GM18526 (cell line): ENCODE measurements around the gene UQCRC2.
A peak's percentile ranks its signal among the peaks of the same experiment; 100 is the strongest.

Experiments used
- POLR2A ChIP-seq: IDR thresholded peaks from 3 replicates; pipeline ENCODE4 v1.6.1; 2011; ENCODE audit not compliant: insufficient read length; ENCODE audit errors: extremely low read depth

UQCRC2 gene

DNA sequence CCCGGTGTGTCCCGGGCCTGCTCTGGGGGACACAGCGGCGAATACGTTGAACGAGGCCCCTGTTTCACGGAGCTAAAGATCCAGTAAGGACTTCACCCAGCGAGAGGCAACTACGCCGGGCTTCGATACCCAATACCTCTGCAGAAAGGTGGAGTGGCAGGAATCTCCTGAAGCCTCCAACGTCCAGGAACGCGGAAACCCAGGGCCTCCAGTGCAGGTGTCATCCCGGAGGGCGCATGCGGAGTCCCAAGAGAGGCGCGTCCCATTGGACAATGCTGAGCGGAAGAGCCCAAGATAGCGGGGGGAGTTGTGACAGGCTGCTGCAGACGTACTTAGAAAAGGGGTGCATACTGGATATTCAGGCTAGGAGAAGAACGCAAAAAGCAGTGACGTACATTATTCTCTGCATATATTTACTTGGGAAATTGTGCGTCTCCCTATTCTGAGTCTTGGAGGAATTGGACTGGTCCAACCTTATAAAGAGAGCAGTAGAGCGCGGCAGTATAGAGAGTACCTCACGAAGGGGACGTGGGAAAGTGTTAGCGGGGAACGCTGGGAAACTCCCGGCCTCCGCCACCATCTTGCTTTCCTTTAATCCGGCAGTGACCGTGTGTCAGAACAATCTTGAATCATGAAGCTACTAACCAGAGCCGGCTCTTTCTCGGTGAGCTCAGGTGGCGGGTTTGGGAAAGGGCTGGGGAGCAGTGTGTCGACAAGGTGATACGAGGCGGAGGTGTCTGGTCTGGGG lies at the start of gene UQCRC2:
Gene UQCRC2, plus strand, starts transcription at position 569 of the 748 bp plus-strand sequence. Its CDS starts 63 bp downstream, at position 632.
- TF ChIP-seq POLR2A, result peak; percentile 65

GRCh38 chr16:21937336-21937829 lies 15.8 kb upstream of the UQCRC2 start:
- no peak for TF ChIP-seq POLR2A

- TF ChIP-seq POLR2A, result no peak
These were observed 12.6 kb upstream of the UQCRC2 start for GRCh38 chr16:21940570-21940969.

- no peak for TF ChIP-seq POLR2A
These were observed 9.6 kb upstream of the UQCRC2 start for GRCh38 chr16:21943571-21943970.

GRCh38 chr16:21946889-21947635 lies 6.1 kb upstream of the UQCRC2 start:
- no peak for TF ChIP-seq POLR2A

DNA sequence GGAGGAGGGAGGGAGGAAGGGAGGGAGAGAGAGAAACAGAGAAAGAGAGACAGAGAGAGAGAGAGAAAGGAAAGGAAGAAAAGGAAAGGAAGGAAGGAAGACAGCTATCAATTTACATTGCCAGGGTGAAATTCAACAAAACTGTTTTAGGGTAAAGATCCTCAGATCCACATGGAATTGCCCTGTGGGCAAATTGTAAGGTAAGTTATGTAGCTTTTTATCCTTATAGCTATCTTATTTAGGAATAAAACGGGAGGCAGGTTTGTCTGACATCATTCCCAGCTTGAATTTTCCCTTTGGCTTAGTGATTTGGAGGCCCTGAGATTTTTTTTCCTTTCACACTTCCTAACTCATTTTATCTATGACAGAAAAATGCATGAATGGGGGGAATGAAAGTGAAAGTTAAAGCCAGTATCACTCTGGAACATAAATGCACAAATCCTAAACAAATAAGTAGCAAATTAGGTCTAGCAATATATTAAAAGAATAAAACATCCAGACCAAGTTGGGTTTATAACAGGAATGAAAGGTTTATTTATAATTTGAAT lies 3.4 kb upstream of the UQCRC2 start:
- no peak for TF ChIP-seq POLR2A

DNA sequence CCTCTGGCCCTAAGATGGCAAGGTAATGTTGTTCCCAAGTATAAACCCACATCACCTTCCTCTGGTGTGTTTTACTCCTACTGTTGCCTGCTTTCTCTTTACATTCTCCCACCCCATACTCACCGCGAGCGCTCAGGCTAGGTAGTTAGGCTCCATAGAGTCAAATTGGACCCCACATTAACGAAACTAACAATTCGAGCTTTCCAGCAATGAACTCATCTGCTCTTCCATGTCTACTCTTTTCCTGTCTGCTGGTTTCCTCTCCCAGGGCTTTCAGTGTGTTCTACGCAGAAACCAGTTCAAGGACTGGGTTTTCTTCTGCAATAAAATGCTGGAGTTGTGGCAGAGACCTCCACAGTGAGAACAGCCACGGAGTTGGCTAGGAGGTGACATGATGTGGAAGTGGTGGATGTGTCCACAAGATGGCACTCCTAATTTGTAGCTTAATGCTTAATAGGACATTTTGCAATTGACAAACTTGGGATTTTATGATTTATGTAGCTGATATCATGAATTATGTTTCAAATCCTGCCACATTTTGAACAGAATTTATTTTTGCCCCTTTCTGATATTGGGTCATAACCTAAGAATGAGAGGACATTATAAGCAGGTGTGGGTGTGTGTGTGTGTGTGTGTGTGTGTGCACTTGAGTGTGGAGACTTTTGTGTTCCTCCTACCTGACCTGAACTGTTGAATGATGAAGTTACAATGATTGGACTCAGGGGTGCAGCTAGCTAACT lies 2.2 kb upstream of the UQCRC2 start:
- TF ChIP-seq POLR2A, result no peak

DNA sequence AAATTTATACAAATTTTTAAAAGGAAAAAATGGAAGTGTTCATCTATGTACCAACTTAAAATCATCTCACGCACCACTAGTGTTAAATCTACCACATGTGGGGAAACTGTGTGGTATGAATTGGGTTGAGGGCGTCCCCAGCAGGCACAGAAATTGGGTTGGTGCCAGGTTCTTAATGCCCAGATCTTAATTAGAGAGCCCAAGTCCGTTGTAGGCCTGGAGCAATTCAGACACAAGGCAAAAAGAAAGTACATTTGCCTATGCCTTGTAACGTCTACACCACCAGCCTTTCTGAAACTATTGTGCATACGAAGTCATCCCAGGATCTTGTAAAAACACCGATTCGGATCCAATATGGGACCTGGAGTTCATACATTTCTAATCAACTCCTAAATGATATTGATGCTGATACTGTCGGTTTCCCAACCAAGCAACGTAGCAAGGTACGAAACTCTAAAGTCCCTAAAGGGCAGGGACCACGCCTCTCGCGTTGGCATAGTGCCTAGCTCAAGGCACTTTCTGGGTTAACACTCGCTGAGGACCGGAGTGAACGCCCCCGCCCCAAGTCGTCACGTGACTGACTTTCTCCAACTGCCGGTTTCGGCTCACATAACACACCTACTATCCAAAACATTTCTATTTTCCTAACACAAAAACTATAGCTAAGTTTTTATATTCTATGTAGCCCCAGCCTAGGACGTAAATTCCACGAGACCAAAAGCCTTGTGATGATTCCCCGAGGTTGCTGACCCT lies 945 bp upstream of the UQCRC2 start:
- no peak for TF ChIP-seq POLR2A

GRCh38 chr16:21953541-21953902 lies 361 bp downstream of the UQCRC2 start:
- TF ChIP-seq POLR2A, result no peak

- TF ChIP-seq POLR2A, result no peak
These were observed 4.7 kb downstream of the UQCRC2 start for GRCh38 chr16:21957714-21958346.

DNA sequence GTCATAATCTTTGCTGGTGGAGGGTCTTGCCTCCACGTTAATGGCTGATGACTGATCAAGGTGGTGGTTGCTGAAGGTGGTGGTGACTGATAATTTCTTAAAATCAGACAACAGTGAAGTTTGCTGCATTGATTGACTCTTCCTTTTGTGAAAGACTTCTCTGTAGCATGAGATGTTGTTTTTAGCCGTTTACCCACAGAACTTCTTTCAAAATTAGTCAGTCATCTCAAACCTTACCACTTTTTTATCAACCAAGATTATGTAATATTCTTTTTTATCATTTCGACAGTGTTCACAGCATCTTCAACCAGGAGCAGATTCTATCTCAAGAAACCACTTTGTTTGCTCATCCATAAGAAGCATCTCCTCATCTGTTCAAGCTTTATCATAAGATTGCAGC lies 5.9 kb downstream of the UQCRC2 start:
- TF ChIP-seq POLR2A, result no peak

- no peak for TF ChIP-seq POLR2A
These were observed 9.3 kb downstream of the UQCRC2 start for GRCh38 chr16:21962475-21962874.

GRCh38 chr16:21963887-21964286 lies 10.7 kb downstream of the UQCRC2 start:
- no peak for TF ChIP-seq POLR2A

DNA sequence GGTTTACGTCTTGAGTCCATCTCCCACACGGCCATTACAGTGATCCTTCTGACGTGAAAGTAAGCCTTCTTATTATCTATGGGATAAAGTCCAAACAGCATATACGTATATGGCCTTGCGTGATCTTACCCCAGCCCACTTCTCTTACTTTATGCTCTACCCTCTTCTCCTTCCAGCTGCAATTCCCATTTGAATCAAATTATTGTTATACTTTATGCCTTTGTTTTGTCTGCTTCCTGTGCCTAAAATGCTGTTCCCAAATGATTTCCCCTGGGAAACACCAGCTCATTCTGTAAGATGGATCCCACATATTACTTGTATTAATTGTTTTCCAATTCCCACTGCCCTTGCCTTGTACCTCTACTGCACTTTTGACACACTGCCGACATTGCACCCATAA lies 11.2 kb downstream of the UQCRC2 start:
- TF ChIP-seq POLR2A, result no peak
